Suprapubic skin (tissue), 4 donors: ENCODE results near the gene VIT. TPM values are rescaled to one million over a fixed set of nuclear protein-coding genes. Genes with fewer than 3 reads are reported as not detected.

Source experiments
- DNase-seq, 2 donors: peaks; one replicate each; pipeline ENCODE4 v3.0.0-alpha.2; 2019; ENCODE audit warnings: low spot score in 2 of 2
- H3K27ac ChIP-seq: fragments of 200-600 bp; sonication (generic); one replicate; pipeline ENCODE4 v1.5.1; 2019
- H3K27me3 ChIP-seq: fragments of 200-600 bp; sonication (generic); one replicate; pipeline ENCODE4 v1.5.1; 2019
- H3K36me3 ChIP-seq: fragments of 200-600 bp; sonication (generic); one replicate; pipeline ENCODE4 v1.5.1; 2019
- H3K4me1 ChIP-seq: fragments of 200-600 bp; sonication (generic); one replicate; pipeline ENCODE4 v1.5.1; 2019
- H3K4me3 ChIP-seq: fragments of 200-600 bp; sonication (generic); one replicate; pipeline ENCODE4 v1.5.1; 2019; ENCODE audit warnings: mild to moderate bottlenecking
- H3K9me3 ChIP-seq: fragments of 200-600 bp; sonication (generic); one replicate; pipeline ENCODE4 v1.5.1; 2019
- CTCF ChIP-seq, 2 donors: fragments of 200-600 bp in 1 of 2; fragments of 450-650 bp in 1 of 2; sonication (generic) in 1 of 2; IDR thresholded peaks; one replicate each; pipeline ENCODE4 v1.5.1; 2016 to 2019; ENCODE audit warnings: antibody characterized with exemption in 2 of 2, mild to moderate bottlenecking in 1 of 2, moderate library complexity in 1 of 2
- EP300 ChIP-seq: sonication (generic); formaldehyde crosslinking; IDR thresholded peaks from one replicate; pipeline ENCODE4 v1.6.1; 2017; ENCODE audit warnings: antibody characterized with exemption
- POLR2A ChIP-seq, 2 donors: fragments of 450-650 bp; IDR thresholded peaks; one replicate each; pipeline ENCODE4 v1.6.1; 2017; ENCODE audit warnings: antibody characterized with exemption in 2 of 2, mild to moderate bottlenecking in 2 of 2, moderate library complexity in 2 of 2
- POLR2AphosphoS5 ChIP-seq, 3 donors: sonication (generic); formaldehyde crosslinking; IDR thresholded peaks; one replicate each; pipeline ENCODE4 v1.6.1; 2017; ENCODE audit warnings: antibody characterized with exemption in 3 of 3
- WGBS: methylation state at CpG from one replicate; pipeline ENCODE4 v1.1.5; 2018; 5-methylcytosine and 5-hydroxymethylcytosine counted together
- total RNA-seq, 4 donors: library from RNA; depleted of rRNA; stranded (reverse); fragments of >200 nt; gene quantifications; one replicate each; pipeline ENCODE4 v1.1.0, GENCODE V29; 2016

The VIT gene
- total RNA-seq, 4 donors from 2014 or later: 5.6 to 9.8 (median 9.1) TPM

- H3K27me3 ChIP-seq: no peaks in the 10 kb centered on the region
- H3K4me1 ChIP-seq: no peaks in the 10 kb centered on the region
- no peaks in the 10 kb centered on the region for H3K36me3 ChIP-seq
- no peak overlapping the region for H3K4me3 ChIP-seq
- 73% methylated on average over 4 of the region's 4 CpGs for WGBS
- no peak for TF ChIP-seq POLR2A (IDR thresholded peaks at IDR 0.05)
- no peak for TF ChIP-seq EP300
- TF ChIP-seq POLR2AphosphoS5 (IDR thresholded peaks at IDR 0.05): no peak
- TF ChIP-seq CTCF (IDR thresholded peaks at IDR 0.05): no peak
- no peaks in the 10 kb centered on the region for H3K9me3 ChIP-seq
- H3K27ac ChIP-seq: no peak overlapping the region
- DNase-seq: no peak
These were observed 41.1 kb upstream of the VIT start for GRCh38 chr2:36655453-36655852.

- Histone ChIP-seq H3K4me1 (no peaks in the 10 kb centered on the region), H3K27ac (no peak overlapping the region), H3K9me3 (no peaks in the 10 kb centered on the region), H3K4me3 (no peak overlapping the region), H3K27me3 (no peaks in the 10 kb centered on the region), H3K36me3 (no peaks in the 10 kb centered on the region)
- no peak for TF ChIP-seq CTCF (IDR thresholded peaks at IDR 0.05)
- no peak for TF ChIP-seq POLR2AphosphoS5 (IDR thresholded peaks at IDR 0.05)
- no peak for TF ChIP-seq POLR2A (IDR thresholded peaks at IDR 0.05)
- TF ChIP-seq EP300: no peak
- no peak for DNase-seq
- WGBS: 85% methylated on average over 1 of the region's 1 CpG
These were observed 38.8 kb upstream of the VIT start for GRCh38 chr2:36657703-36658102.

- Histone ChIP-seq H3K9me3 (no peaks in the 10 kb centered on the region), H3K4me3 (no peak overlapping the region), H3K27me3 (no peaks in the 10 kb centered on the region), H3K27ac (no peak overlapping the region), H3K4me1 (no peaks in the 10 kb centered on the region), H3K36me3 (no peaks in the 10 kb centered on the region)
- TF ChIP-seq POLR2AphosphoS5 (IDR thresholded peaks at IDR 0.05) (no peak), POLR2A (IDR thresholded peaks at IDR 0.05) (no peak), EP300 (no peak), CTCF (IDR thresholded peaks at IDR 0.05) (no peak)
- no peak for DNase-seq
- 59% methylated on average over 1 of the region's 1 CpG for WGBS
These were observed 38.2 kb upstream of the VIT start for GRCh38 chr2:36658277-36658748.

GRCh38 chr2:36659218-36659617, 37.3 kb upstream of the VIT start:
- H3K36me3 ChIP-seq: no peaks in the 10 kb centered on the region
- no peak for DNase-seq
- H3K4me1 ChIP-seq: no peaks in the 10 kb centered on the region
- no peak overlapping the region for H3K4me3 ChIP-seq
- TF ChIP-seq EP300 (no peak), POLR2A (IDR thresholded peaks at IDR 0.05) (no peak), POLR2AphosphoS5 (IDR thresholded peaks at IDR 0.05) (no peak), CTCF (IDR thresholded peaks at IDR 0.05) (no peak)
- H3K27me3 ChIP-seq: no peaks in the 10 kb centered on the region
- no peak overlapping the region for H3K27ac ChIP-seq
- WGBS: 92% methylated on average over 2 of the region's 2 CpGs
- H3K9me3 ChIP-seq: no peaks in the 10 kb centered on the region

DNA sequence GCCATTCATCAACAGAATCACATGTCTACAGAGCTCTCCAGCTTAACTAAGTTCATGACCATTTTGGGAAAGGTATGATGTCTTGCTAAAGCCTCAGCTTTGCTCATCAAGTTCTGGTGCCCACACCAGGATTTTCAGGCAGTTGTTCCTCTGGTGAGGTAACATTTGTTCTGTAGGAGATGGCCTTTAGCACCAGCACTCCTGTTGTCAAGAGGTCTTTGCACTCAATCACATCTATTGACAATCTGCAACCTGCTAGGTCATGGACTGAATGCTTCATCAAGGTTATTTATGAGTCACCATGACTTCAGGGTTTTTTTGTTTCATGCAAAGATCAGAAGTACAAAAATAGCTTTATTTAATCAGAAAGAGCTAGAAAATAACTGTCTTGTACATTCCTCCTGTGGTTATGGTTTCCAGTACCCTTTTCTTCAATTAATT, 36.6 kb upstream of the VIT start:
- Histone ChIP-seq H3K9me3 (no peaks in the 10 kb centered on the region), H3K4me1 (no peaks in the 10 kb centered on the region), H3K4me3 (no peak overlapping the region), H3K27ac (no peak overlapping the region), H3K27me3 (no peaks in the 10 kb centered on the region), H3K36me3 (no peaks in the 10 kb centered on the region)
- DNase-seq: no peak
- TF ChIP-seq EP300 (no peak), POLR2A (IDR thresholded peaks at IDR 0.05) (no peak), POLR2AphosphoS5 (IDR thresholded peaks at IDR 0.05) (no peak), CTCF (IDR thresholded peaks at IDR 0.05) (no peak)
